A673 (cell line): ENCODE results near the gene CD86. TPM values are rescaled to one million over a fixed set of nuclear protein-coding genes. Genes with fewer than 3 reads are reported as not detected.

ENCODE experiments used
- BruUV-seq: library from RNA; stranded (reverse); fragments of 400-500 nt; replicated peaks from 2 replicates; lab custom pipeline; 2021; lab: Mats Ljungman, UMichigan
- CTCF ChIA-PET: fragments of 300-600 bp; sonication (Branson Sonifier 250); formaldehyde crosslinking; loops from one replicate; lab custom pipeline; 2022; ENCODE audit warnings: antibody characterized with exemption; lab: Charles Lee
- POLR2A ChIA-PET: fragments of 300-600 bp; sonication (Branson Sonifier 250); formaldehyde crosslinking; loops from one replicate; lab custom pipeline; 2022; ENCODE audit warnings: antibody characterized with exemption; ENCODE audit not compliant: low non-redundant PET; lab: Charles Lee
- DNase-seq: peaks from one replicate; pipeline ENCODE4 v3.0.0-alpha.2; 2015; ENCODE audit warnings: low spot score
- H3K27ac ChIP-seq: fragments of 200-600 bp; sonication (generic); 2 replicates; pipeline ENCODE4 v1.5.1; 2016; ENCODE audit warnings: mixed run types, low read depth, mild to moderate bottlenecking, mixed read lengths, antibody characterized with exemption, low read length; ENCODE audit not compliant: poor library complexity, severe bottlenecking
- H3K27me3 ChIP-seq: fragments of 200-600 bp; sonication (generic); replicated peaks from 2 replicates; pipeline ENCODE4 v1.6.1; 2017; ENCODE audit warnings: mixed run types, low read depth, mild to moderate bottlenecking, mixed read lengths, antibody characterized with exemption, low read length; ENCODE audit not compliant: insufficient read depth, poor library complexity
- H3K36me3 ChIP-seq: fragments of 200-600 bp; sonication (generic); 2 replicates; pipeline ENCODE4 v1.6.1; 2016; ENCODE audit warnings: mixed run types, mild to moderate bottlenecking, mixed read lengths, antibody characterized with exemption, low read length; ENCODE audit not compliant: insufficient read depth, poor library complexity, severe bottlenecking
- H3K4me1 ChIP-seq: fragments of 200-600 bp; sonication (generic); 2 replicates; pipeline ENCODE4 v1.6.1; 2017; ENCODE audit warnings: mixed run types, mild to moderate bottlenecking, mixed read lengths, antibody characterized with exemption, low read length; ENCODE audit not compliant: insufficient read depth, poor library complexity, severe bottlenecking
- H3K4me3 ChIP-seq: fragments of 200-600 bp; sonication (generic); 2 replicates; pipeline ENCODE4 v1.5.1; 2016; ENCODE audit warnings: low read depth, mixed run types, mild to moderate bottlenecking, mixed read lengths, low read length; ENCODE audit not compliant: poor library complexity, severe bottlenecking
- H3K9me3 ChIP-seq: fragments of 200-600 bp; sonication (generic); 2 replicates; pipeline ENCODE4 v1.6.1; 2016; ENCODE audit warnings: mixed run types, low read depth, mild to moderate bottlenecking, mixed read lengths, antibody characterized with exemption, low read length; ENCODE audit not compliant: poor library complexity, severe bottlenecking
- EZH2 ChIP-seq: fragments of 200-600 bp; sonication (generic); IDR thresholded peaks from 2 replicates; pipeline ENCODE4 v1.6.1; 2017; ENCODE audit warnings: borderline replicate concordance, low read depth, mild to moderate bottlenecking, mixed read lengths, antibody characterized with exemption, low read length; ENCODE audit not compliant: poor library complexity, severe bottlenecking
- intact Hi-C: fragments of 100-400 bp; cut with micrococcal nuclease; formaldehyde crosslinking; loops from one replicate; pipeline ENCODE4 v1.10.0; 2022; ENCODE audit not compliant: unreplicated experiment
- total RNA-seq: library from RNA; stranded (reverse); gene quantifications from 2 replicates; pipeline ENCODE4 v1.2.3, GENCODE V29; 2021
- TF ChIP-seq, protein P1 (sequence below): fragments of 300-800, 200-600 bp; sonication (generic); conservative IDR thresholded peaks from 2 replicates; pipeline ENCODE4 v1.5.1; 2017; ENCODE audit warnings: low read depth, mild to moderate bottlenecking, antibody characterized with exemption, low read length, moderate library complexity, mixed read lengths

CD86 gene
- total RNA-seq, 1 experiment from 2014 or later: not detected

DNA sequence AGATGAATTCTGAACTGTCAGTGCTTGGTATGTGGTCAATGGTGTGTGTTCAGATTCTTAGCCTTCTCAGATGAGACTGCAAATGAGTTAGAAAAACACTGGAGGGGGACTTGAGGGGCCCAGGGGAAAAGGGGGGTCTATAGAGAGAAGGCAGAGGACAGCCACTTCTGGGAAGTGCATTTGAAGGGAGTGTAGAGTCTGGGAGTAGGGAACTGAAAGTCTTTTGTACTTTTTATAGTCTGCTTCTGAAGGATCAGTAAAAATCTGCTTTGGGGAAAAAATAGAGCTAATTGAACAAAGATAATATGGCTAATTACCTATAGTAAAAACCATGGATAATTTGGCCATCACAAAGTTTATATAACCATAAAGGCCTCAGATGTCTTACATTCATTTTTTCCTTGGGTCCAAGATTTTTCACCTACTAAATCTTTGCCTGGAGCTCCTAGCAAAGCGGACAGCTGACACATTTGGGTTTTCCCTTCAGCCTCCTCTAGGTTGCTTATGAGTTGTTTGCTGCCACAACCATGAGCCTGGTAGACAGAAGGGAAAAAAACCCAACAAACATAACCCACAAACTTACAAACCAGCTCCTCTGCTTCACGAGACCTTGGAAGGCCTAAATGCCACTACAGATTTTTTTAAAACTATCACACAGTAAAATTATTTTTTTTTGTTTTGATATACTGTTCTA is 48.8 kb downstream of the CD86 start:
- BruUV-seq: no TSS peak

DNA sequence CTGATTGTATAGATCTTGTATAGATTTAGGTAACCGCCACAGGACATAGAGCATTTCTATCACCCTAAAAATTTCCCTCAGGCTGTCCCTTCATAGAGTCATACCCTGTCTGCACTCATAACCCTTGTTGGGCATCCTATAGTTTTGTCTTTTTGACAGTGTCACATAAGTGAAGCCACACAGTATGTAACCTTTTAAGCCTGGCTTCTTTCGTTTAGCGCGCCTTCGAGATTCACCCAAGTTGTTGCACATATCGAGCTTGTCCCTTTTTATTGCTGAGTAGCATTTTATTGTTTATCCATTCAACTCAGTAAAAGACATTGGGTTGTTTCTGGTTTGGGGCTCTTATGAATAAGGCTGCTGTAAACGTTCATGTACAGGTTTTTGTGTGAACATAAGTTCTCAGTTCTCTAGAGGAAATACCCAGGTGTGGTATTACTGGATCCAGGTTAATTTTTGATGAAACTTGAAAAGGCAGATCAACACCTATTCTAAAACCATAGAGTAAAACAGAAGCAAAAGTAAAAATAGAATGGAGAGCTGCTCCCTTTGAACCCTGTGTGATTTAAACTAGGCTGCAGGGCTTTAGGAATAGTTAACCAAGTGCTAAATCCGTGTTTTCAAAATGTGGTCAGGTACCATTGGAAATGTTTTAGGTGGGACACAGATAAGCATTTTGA is 49.5 kb downstream of the CD86 start:
- ChIA-PET CTCF (no interaction called here), POLR2A (no interaction called here)
- DNase-seq: no peak
- no peak for TF ChIP-seq EZH2
- TF ChIP-seq, protein P1, sequence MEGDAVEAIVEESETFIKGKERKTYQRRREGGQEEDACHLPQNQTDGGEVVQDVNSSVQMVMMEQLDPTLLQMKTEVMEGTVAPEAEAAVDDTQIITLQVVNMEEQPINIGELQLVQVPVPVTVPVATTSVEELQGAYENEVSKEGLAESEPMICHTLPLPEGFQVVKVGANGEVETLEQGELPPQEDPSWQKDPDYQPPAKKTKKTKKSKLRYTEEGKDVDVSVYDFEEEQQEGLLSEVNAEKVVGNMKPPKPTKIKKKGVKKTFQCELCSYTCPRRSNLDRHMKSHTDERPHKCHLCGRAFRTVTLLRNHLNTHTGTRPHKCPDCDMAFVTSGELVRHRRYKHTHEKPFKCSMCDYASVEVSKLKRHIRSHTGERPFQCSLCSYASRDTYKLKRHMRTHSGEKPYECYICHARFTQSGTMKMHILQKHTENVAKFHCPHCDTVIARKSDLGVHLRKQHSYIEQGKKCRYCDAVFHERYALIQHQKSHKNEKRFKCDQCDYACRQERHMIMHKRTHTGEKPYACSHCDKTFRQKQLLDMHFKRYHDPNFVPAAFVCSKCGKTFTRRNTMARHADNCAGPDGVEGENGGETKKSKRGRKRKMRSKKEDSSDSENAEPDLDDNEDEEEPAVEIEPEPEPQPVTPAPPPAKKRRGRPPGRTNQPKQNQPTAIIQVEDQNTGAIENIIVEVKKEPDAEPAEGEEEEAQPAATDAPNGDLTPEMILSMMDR: no peak
- Histone ChIP-seq H3K4me1 (peaks cover 7% of the 10 kb centered on the region), H3K9me3 (no peaks in the 10 kb centered on the region), H3K4me3 (no peak overlapping the region), H3K27me3 (no peaks in the 10 kb centered on the region), H3K36me3 (no peaks in the 10 kb centered on the region), H3K27ac (no peak overlapping the region)
- no TSS peak for BruUV-seq
- intact Hi-C loops: loop anchor here (5.0 kb wide), 2 partner anchors 253 to 557 kb away; partner anchors contain the start of gene POLQ

More for the DNA sequence above, 48.8 kb downstream of the CD86 start:
- DNase-seq: no peak
- CTCF ChIA-PET: no interaction called here
- H3K36me3 ChIP-seq: no peaks in the 10 kb centered on the region
- no peaks in the 10 kb centered on the region for H3K9me3 ChIP-seq
- POLR2A ChIA-PET: no interaction called here
- H3K27me3 ChIP-seq: no peaks in the 10 kb centered on the region
- no peak overlapping the region for H3K27ac ChIP-seq
- H3K4me1 ChIP-seq: peaks cover 7% of the 10 kb centered on the region
- intact Hi-C loops: loop anchor here (2.0 to 5.0 kb wide), 3 partner anchors 197 to 557 kb away; partner anchors contain the start of gene POLQ
- no peak overlapping the region for H3K4me3 ChIP-seq
- no peak for TF ChIP-seq EZH2
- TF ChIP-seq, protein P1: no peak

- H3K27ac ChIP-seq: no peak overlapping the region
- ChIA-PET CTCF (no interaction called here), POLR2A (no interaction called here)
- intact Hi-C loops: no loop called here
- BruUV-seq: no TSS peak
- no peak for DNase-seq
- no peaks in the 10 kb centered on the region for H3K9me3 ChIP-seq
- no peaks in the 10 kb centered on the region for H3K27me3 ChIP-seq
- no peak for TF ChIP-seq EZH2
- TF ChIP-seq, protein P1: no peak
- no peaks in the 10 kb centered on the region for H3K36me3 ChIP-seq
- no peak overlapping the region for H3K4me3 ChIP-seq
- peaks cover 5% of the 10 kb centered on the region for H3K4me1 ChIP-seq
Measured at GRCh38 chr3:122105626-122106025, 50.5 kb downstream of the CD86 start.
